Activated CD4-positive, CD25-positive, alpha-beta regulatory T cell (primary cell): ENCODE measurements around the gene TAS1R3.
A peak's percentile ranks its signal among the peaks of the same experiment; 100 is the strongest.

Experiments
- DNase-seq, 4 experiments: peaks; one replicate each; lab custom pipeline; 2025; lab: John Stamatoyannopoulos, UW

The TAS1R3 gene

GRCh38 chr1:1340185-1340584, 9.1 kb downstream of the TAS1R3 start:
- DNase-seq: no peak

DNA sequence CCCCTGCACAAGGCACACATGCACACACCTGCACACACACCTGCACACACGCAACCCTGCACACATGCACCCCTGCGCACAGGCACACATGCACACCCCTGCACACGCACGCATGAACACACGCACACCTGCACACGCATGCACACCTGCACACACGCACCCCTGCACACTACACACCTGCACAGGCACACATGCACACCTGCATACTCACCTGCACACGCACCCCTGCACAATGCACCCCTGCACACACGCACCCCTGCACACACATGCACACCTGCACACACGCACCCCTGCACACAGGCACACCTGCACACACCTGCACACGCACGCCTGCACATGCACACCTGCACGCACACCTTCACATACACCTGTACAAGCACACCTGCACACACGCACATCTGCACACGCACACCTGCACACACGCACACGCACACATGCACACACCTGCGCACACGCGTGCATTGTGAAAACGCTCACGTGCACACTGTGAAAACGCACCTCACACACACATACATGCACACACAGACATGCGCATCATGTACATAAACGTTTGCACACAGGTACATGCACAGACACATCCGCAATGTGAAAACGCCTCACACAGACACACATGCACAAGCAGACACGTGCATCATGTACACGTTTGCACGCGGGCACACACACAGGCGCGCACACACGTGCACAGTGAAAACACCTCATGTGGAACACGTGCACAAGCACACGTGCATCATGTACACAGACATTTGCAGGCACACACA, 9.9 kb downstream of the TAS1R3 start:
- no peak for DNase-seq

GRCh38 chr1:1341549-1342021, 10.5 kb downstream of the TAS1R3 start:
- no peak for DNase-seq

DNA sequence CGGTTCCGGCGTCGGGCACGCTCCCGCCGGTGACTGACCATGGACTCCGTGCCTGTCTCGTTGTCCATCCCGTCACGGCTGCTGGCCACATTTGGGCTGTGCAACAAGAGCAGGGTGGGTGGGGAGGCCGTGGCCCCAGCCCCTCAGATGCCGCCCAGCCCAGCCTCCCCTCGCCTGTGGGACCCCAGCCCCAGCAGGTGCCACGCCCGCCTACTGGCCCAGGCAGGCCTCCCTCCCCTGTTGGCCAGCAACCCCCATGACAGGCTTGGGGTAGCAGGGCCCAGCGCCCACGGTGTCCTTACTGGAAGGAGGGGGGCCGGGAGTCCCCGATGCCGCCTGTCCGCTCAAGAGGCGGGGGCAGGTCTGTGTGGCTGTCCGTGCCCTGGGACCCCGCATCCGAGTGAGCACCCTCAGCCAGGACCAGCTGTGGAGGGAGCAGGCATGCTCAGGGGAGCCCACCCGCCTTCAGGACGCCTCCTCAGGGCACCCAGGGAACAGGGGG, 11.0 kb downstream of the TAS1R3 start:
- no peak for DNase-seq

- no peak for DNase-seq
Measured at GRCh38 chr1:1342584-1343115, 11.6 kb downstream of the TAS1R3 start.

DNA sequence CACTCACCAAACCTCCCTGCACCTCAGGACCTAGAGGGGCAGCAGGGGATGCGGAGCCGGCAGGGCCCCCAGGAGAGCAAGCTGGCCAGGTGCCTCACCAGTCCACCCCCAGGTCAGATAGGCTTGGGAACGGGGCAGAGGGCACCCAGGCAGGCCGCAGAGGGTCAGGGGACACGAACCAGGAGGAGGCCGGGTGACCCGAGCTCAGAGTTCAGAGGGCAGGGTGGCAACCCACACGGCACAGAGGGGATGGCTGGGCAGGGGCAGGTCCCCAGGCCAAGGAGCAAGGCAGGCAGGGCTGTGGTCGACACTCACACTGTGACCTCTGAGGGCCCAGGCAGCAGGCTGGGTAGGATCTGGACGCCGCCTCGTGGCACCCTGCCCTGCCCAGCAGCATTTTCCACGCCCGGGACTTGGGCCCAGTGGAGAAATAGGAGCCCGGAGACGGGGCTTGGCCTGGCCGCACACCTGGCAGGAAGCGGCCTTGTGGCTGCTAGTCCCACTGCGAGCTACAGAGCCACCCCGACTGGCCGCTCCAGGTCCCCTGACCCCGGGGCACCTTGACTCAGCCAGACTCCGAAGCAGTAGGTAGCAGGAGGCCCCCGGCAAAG, 12.8 kb downstream of the TAS1R3 start:
- DNase-seq: no peak

DNA sequence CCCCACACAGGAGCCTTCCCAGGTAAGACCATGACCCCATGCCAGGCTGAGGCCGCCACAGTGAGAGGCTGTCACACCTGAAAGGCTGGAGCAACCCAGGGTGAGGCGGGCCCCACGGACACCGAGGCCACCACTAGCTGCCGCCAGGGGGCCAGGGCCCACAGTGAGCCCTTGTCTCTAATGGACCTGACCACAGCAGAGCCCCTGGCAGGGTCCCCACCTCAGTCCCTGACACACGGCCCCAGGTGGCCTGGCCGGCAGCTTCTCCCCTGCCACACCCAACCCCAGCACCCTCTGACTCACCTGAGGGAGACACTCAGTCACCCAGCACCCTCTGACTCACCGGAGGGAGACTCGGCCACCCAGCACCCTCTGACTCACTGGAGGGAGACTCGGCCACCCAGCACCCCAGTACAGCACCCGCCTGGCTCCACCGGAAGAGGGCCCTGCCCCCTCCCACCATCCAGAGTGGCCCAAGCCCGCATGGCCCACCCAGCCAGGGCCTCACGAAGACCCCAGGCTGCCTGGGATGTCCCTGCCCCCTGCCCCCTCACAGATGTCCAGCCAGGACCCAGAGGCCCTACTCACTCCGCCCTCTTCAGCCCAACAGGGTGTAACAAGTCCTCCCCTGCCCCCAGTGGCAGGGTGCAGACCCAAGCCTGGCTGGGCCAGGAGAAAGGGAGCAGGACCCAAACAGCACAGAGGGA, 13.7 kb downstream of the TAS1R3 start:
- peak in 2 of 4 experiments; percentile 17 to 29 for DNase-seq

DNA sequence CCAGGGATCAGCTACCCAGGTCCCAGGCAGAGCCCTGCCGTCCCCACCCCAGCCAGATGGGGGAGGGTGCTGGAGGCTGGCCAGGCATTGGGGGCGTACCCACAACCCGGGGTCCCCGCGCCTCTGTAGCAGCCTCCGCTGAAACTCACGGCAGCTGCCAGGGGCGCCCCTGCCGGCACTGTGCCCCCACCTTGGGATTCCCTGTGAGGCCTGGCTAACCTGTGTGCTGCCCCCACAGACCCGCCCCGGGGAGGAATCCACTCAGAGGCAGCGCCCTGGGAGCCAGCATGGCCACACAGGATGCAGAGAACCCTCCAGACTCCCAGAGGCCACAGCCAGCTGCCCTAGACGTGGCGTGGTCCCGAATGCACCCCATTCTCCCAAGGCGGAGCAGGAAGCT, 14.3 kb downstream of the TAS1R3 start:
- DNase-seq: no peak

- no peak for DNase-seq
Measured at GRCh38 chr1:1345860-1346500, 14.9 kb downstream of the TAS1R3 start.

GRCh38 chr1:1346501-1346890, 15.4 kb downstream of the TAS1R3 start:
- no peak for DNase-seq

DNA sequence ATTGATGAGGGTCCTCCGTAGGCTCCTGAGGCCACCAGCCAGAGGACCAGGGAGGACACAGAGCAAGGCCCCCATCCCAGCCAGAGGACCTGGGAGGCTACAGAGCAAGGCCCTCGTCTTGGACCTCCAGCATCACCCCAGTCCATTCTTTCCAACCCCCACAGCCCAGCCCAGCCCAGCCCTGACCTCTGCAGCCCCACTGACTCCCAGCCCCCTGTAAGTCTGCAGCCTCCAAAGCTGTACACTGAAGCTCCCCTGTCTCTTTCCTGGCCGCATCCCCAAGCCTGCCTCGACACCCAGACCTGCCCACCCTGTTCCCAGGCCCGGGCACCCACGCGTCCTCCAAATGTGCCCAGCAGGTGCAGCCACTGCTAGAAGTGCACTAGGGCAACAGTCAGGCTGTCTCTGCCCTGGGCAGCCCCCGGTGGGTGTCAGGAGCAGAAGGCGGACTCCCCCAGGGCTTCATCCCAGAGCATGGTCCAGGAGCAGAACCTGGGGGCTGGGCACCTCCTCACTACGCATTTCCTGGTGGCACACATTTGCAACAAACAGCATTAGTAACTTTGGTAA, 16.0 kb downstream of the TAS1R3 start:
- no peak for DNase-seq

GRCh38 chr1:1347663-1348419, 16.8 kb downstream of the TAS1R3 start:
- DNase-seq: no peak

DNA sequence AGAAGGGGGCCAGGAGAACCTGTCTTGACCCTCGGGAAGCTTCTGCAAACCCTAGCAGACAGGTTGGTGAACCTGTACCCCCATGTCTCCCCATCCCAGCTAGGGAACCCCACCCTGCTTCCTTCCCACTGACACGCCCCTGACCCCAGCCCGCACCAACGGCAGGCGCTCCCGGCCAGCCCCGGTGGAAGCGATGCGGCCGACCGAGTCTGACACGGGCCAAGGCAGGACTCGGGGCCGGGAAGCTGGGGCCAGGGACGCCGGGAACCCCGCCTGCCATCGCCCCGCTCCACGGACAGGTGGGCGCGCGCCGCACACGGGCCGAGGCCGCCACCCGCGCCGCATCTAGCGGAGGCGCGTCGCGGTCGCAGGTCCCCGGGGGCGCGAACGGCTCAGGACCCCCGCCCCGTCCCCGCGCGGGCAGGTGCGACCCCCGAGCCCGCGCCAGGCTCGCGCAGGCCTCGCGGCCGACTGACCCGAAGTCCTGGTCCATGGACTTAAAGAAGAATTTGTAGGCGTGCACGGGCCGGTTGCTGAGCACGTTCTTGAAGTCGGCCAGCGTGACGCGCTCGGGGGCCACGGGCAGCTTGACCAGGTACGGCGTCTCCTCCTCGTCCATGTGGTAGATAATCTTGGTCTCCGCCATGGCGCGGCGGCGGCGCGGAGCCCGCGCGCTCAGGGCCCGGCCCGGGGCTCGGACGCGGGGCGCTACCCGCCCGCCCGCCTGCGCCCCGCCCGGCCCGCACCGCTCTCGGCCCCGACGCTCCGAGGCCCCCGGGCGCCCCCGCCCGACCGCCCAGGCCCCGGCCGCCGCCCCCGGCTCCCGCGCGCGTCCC, 17.6 kb downstream of the TAS1R3 start:
- no peak for DNase-seq

DNA sequence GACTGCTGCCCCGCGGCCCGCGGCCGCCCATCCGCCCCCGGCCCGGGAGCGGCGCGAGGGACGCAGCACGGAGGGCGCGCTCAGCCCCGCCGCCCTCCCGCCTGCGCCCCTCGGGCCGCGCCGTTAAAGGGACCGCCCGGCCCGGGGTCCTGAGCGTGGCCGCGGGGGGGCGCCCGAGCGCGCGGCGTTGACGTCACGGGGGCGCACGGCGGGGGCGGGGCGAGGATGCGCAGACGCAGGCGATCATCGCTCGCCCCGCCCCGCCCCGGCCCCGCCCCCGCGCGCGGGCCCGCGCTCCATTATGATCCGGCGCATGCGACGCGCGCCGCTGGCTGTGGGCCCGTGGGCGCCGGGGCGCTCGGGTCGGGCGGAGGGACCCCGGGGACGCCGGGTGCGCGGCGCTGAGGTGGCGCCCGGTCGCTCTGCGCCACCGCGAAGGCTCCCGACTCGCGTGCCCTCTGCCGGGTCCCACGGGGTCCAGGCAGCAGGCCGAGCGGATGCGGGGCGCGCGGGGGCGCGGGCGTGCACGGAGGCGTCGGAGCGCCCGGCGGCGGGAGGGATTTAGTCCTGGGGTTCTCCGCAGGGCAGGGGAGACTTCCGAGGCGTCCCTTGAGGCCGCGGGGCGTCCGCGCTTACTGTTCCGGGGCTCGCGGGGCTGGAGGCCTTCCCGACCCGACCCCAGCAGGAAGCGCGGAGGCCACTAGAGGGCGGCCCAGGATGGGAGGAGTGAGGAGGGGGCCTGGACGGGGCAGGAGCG, 18.4 kb downstream of the TAS1R3 start, which contains the start of gene DVL1:
Gene DVL1, minus strand, starts transcription at position 163 of the 757 bp plus-strand sequence. CDS start 353 bp downstream, outside the sequence.
- DNase-seq: peak; percentile 46 to 70 (median 66)

DNA sequence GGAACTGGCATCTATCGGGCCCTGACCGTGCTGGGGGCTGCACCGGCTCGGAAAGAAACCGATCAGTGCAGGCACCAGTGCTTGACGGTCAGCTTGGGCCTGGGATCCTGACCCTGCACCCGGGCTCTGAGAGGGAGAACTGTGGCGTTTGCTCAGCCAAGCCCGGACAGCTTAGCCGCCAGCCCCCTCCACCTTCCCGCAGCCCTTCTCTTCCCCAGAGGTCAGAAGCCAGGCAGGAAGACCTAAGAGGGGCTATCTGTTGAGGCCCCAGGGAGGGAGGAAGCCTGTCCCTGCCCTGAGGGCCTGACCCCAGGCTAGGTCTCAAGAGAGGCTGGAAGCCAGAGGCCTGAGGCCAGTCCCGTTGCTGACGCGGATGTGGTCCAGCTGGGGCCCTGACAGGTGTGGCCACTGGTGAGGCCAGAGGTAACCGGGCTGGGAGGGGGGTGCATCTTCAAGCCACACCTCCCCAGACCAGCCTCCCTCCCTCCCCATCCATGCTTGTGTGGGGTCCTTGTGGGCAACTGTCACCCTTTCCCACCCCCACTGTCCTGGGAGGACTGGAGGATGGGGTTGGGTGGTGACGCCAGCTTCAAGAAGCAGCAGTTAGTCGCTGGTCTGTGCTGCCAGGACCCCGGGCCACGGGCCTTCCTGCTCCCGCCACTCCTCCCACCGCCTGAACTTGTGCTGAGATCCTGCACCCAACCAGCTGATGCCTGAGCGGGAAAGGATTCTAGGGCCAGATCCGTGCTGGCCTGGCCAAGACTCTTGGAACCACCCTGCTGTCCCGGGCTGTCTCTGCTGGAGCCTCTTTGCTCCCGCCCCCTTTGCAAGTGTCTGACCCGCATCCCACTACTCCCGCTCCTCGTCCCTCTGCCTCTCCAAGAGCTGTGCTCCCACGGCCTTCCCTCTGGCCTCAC, 20.7 kb downstream of the TAS1R3 start:
- DNase-seq: no peak

- DNase-seq: no peak
Measured at GRCh38 chr1:1352786-1353388, 21.8 kb downstream of the TAS1R3 start.

DNA sequence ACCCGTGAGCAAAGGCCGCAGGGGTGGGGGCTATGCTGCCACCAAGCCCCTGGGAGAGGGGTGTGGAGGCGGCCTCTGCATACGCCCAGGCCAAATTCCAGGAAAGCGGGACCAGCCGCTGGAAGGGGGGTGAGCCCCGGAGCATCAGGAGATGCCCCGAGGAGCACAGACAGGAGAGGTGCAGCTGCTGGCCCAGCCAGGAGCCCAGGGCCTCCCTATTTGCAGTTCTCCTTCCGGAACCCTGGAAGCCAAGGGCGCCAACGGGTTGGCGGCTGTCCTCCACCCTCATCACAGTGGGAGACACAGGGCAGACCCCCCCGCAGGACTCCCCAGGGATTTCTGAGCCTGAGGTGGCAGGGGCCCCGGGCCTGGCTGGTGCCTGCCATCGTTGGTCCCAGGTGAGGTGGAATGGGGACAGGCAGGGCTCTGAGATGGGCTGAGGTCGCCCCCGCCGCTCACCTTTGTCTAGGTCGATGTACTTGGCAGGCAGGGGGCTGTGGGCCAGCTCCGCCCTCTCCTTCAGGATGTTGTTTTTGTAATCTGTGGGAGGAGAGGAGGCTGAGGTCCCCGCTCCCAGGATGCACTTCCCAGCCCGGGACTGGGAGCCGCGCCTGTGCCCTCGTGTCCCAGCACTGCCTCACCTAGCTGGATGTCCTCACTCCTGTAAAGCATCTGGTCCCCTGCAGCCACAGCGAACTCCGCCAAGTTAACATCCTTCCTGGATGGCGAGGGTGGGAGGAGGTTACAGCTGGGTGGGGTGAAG, 22.5 kb downstream of the TAS1R3 start:
- DNase-seq: no peak
